HL-60 (cell line): ENCODE measurements around the gene GNAL.

ENCODE experiments used
- POLR2AphosphoS5 ChIP-seq: IDR thresholded peaks from 2 replicates; pipeline ENCODE4 v1.6.1; 2012; ENCODE audit warnings: low read depth
- SPI1 ChIP-seq: IDR thresholded peaks from 2 replicates; pipeline ENCODE4 v1.6.1; 2012; ENCODE audit warnings: low read depth, mild to moderate bottlenecking, borderline replicate concordance
- TF ChIP-seq, protein P1 (sequence below): IDR thresholded peaks from one replicate; pipeline ENCODE4 v1.5.1; 2011; ENCODE audit warnings: low read length, control low read depth, inconsistent platforms; ENCODE audit not compliant: insufficient read depth
- TF ChIP-seq, protein P2 (sequence below): IDR thresholded peaks from 2 replicates; pipeline ENCODE4 v1.6.1; 2012; ENCODE audit warnings: low read depth; ENCODE audit not compliant: insufficient replicate concordance

DNA sequence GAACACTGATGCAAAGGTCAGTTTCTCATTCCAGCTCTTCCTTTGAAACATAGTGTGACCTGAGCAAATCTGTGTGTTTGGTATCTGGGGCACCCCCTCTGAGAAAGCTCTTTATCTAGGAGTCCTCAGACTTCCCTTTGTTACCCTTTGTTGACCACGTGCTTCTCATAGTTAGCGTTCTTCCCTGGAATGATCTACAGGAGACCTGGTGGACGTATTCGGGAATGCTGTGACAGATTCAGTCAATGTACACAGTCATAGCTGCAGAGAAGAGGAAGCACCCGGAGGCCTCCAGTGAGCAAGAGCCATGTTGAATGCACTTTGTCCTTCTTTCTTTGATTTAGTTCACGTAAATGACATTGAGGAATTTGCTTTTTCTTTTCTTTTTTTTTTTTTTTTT is 151.4 kb downstream of the GNAL start:
- TF ChIP-seq, protein P1, sequence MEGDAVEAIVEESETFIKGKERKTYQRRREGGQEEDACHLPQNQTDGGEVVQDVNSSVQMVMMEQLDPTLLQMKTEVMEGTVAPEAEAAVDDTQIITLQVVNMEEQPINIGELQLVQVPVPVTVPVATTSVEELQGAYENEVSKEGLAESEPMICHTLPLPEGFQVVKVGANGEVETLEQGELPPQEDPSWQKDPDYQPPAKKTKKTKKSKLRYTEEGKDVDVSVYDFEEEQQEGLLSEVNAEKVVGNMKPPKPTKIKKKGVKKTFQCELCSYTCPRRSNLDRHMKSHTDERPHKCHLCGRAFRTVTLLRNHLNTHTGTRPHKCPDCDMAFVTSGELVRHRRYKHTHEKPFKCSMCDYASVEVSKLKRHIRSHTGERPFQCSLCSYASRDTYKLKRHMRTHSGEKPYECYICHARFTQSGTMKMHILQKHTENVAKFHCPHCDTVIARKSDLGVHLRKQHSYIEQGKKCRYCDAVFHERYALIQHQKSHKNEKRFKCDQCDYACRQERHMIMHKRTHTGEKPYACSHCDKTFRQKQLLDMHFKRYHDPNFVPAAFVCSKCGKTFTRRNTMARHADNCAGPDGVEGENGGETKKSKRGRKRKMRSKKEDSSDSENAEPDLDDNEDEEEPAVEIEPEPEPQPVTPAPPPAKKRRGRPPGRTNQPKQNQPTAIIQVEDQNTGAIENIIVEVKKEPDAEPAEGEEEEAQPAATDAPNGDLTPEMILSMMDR: no peak
- TF ChIP-seq POLR2AphosphoS5: no peak
- no peak for TF ChIP-seq SPI1
- TF ChIP-seq, protein P2, sequence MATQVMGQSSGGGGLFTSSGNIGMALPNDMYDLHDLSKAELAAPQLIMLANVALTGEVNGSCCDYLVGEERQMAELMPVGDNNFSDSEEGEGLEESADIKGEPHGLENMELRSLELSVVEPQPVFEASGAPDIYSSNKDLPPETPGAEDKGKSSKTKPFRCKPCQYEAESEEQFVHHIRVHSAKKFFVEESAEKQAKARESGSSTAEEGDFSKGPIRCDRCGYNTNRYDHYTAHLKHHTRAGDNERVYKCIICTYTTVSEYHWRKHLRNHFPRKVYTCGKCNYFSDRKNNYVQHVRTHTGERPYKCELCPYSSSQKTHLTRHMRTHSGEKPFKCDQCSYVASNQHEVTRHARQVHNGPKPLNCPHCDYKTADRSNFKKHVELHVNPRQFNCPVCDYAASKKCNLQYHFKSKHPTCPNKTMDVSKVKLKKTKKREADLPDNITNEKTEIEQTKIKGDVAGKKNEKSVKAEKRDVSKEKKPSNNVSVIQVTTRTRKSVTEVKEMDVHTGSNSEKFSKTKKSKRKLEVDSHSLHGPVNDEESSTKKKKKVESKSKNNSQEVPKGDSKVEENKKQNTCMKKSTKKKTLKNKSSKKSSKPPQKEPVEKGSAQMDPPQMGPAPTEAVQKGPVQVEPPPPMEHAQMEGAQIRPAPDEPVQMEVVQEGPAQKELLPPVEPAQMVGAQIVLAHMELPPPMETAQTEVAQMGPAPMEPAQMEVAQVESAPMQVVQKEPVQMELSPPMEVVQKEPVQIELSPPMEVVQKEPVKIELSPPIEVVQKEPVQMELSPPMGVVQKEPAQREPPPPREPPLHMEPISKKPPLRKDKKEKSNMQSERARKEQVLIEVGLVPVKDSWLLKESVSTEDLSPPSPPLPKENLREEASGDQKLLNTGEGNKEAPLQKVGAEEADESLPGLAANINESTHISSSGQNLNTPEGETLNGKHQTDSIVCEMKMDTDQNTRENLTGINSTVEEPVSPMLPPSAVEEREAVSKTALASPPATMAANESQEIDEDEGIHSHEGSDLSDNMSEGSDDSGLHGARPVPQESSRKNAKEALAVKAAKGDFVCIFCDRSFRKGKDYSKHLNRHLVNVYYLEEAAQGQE: no peak
